Measurements from ENCODE around the gene NDUFB11.

Gene NDUFB11

GRCh38 chrX:47144626-47145394 is at the start of gene NDUFB11, which contains the start of gene RBM10:
TSS of gene NDUFB11 (minus strand) at chrX:47144702. CDS start at chrX:47144679, 23 bp downstream.
TSS of gene RBM10 (plus strand) at chrX:47145221. CDS start at chrX:47147482, 2,261 bp downstream.
- DNase-seq, result peak; percentile 84

DNA sequence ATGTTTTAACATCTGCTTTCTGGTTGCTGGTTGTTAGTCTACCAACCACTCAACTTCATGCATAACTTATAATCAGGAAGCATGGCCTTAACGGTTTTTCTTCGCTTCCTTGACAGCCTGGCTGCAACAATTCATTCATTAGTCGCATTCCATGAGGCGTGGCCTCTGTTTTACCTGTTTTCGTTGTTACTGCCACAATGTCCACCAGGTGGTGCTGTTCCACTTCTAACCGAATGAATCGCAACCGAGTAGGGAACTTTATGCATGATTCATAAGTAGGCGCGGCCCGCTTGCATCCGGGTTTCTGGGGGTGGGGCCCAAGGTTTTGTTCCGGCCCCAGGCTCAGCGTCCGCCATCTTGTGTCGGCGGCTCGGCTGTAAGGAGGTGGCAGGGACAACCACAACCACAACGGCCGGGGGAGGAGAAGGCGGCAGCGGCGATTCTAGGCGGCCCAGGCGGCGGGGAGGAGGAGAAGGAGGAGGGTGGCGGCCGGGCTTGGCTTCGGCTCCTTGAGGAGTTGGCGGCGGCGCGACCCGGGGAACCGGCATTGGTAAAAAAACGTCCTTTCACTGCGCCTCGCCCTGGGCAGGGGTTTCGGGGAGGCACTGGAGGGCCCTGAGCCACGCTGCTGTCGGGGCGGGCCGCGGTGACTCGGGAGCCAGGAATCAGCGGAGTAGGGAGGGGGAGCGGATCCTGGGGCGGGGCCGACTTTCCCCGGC is 49.1 kb upstream of the NDUFB11 start, which contains the start of gene UBA1:
Gene UBA1, plus strand, starts transcription at position 355 of the 719 bp plus-strand sequence. CDS start 4,974 bp downstream, outside the sequence.
- DNase-seq, result peak; percentile 90

- DNase-seq, result no peak
Observed at GRCh38 chrX:47191806-47192401, 47.4 kb upstream of the NDUFB11 start.

DNA sequence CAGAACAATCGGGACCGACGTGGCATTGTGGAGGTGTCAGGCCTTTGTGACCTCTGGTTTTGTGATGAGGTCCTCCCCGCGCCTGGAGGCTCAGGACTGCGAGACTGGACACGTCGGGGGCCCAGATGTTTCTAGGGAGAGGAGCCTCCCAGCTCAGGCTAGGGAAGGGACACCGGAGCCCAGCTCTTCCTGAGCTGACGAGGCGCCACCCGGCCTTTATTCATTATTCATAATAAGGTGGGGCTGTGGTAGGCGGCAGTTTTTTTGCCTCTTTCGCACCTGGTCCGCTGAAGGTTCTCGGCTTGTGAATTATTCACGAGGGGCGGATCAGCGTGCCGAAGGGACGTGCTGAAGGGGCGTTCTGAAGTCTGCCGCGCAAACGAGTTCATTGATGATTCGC is 46.8 kb upstream of the NDUFB11 start:
- no peak for DNase-seq

DNA sequence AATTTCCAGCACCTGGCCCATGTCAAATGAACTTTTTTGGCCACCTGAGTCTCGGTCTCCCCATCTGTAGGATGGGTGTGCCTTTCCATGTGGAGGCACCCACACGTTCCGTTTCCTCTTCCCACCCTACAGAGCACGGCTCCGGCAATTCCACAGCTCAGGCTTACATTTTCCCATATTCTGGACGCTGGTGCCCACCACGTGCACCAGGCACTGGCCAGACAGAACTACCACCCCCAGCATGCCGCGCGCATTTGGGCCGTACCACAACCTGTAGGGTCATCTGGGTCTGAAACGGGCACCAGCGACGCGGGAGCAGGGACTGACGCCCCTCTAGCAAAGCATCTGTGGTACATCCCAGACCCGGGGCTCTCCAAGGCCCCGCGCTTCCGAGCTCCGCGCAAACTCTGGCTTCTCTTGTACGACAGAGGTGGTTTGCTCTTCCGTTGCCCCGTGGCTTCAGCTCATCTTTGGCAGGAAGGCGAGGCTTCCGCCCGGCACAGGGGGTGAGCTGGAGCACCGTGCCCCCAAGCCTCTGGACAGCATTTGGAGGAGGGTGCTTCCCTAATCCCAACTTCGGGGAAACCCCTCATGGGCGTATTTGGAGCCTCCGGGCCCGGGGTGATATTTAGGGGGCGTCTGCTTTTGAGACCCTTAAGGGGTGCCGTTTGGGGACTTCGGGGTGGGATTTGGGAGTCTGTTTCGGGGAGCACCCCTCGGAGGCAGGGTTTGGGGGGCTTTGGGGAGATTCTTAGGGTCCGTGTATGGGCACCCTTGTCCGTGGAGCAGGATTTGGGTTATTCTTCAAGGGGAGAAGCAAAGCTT is 46.2 kb upstream of the NDUFB11 start:
- peak; percentile 86 for DNase-seq

- no peak for DNase-seq
Observed at GRCh38 chrX:47189906-47190305, 45.4 kb upstream of the NDUFB11 start.

DNA sequence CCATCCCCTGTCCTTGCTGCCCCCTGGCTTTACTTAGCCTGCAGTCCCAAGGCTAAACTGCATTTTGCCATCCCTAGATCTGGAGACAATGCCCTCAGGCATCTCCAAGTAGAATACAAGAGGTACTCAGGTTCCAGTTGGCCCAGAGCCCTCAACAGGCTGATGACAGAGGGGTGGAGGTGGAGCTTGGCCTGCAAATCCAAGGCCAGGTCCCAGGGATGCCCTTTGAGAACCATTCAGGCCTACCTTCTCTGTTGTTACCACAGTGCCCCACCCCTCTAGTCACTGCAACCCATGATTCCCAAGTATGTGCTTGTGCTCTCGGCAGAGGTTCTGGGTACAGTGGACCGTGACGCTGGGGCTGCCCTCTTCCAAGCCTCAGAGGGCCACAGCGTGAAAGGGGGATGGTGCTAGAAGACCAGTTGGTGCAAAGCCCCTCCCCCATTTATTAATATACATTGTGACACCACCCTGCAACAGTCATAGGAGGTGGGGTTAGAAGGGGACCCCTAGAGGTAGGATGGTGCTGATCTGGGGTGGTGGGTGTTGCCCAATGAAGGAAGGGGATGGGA is 42.7 kb upstream of the NDUFB11 start:
- no peak for DNase-seq

GRCh38 chrX:47186096-47186740 is 41.7 kb upstream of the NDUFB11 start:
- DNase-seq, result no peak

GRCh38 chrX:47185241-47185640 is 40.7 kb upstream of the NDUFB11 start:
- DNase-seq, result no peak

- DNase-seq, result no peak
Observed at GRCh38 chrX:47184486-47184885, 40.0 kb upstream of the NDUFB11 start.

DNA sequence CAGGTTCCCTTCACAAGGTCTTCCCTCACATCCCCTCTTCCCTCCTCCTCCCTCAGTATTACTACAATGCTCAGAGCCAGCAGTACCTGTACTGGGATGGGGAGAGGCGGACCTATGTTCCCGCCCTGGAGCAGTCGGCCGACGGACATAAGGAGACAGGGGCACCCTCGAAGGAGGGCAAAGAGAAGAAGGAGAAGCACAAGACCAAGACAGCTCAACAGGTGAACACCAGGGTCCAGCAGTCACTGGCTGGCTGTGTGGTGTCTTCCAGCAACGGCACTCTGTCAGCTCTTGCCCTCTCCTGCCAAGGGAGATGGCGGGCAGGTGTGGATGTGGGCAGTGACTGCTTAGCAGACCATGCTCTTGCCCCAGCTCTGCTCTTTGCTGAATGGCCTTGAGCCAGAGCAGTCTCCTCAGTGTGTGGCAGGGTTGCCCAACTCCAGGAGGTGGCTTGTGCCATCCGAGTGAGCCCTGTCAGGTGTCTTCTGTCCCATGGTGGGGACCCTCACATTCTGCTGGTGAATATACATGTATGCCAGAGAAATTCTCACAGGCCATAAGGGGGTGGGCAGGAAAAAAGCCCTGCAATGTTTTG is 37.7 kb upstream of the NDUFB11 start:
- DNase-seq, result no peak

GRCh38 chrX:47181301-47181700 is 36.8 kb upstream of the NDUFB11 start:
- no peak for DNase-seq

DNA sequence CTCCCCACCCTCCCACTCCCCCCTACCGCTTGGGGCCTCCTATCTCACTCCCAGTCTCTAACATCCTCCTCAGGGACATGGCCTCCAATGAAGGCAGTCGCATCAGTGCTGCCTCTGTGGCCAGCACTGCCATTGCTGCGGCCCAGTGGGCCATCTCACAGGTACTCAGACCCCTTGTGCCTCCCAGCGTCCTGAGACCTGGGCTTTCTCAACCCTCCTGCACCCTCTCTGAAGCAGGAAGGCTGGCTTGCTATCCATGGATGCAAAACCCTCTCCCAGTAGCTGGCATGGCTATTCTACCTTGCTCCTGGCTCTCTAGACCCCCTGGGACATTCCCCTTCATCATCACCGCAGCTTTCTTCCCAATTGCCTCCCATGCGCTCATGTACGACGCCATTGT is 35.8 kb upstream of the NDUFB11 start:
- no peak for DNase-seq

DNA sequence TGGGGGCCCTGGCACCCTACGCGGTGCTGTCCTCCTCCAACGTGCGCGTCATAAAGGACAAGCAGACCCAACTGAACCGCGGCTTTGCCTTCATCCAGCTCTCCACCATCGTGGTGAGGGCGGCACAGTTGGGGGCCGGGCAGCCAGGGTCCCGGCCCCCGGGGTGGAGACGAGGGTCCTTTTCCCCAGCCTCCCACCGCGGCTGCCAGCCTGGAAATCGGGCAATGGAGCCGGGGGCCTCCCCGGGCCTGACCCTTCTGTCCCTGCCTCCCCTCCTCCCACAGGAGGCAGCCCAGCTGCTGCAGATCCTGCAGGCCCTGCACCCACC is 35.4 kb upstream of the NDUFB11 start:
- no peak for DNase-seq

DNA sequence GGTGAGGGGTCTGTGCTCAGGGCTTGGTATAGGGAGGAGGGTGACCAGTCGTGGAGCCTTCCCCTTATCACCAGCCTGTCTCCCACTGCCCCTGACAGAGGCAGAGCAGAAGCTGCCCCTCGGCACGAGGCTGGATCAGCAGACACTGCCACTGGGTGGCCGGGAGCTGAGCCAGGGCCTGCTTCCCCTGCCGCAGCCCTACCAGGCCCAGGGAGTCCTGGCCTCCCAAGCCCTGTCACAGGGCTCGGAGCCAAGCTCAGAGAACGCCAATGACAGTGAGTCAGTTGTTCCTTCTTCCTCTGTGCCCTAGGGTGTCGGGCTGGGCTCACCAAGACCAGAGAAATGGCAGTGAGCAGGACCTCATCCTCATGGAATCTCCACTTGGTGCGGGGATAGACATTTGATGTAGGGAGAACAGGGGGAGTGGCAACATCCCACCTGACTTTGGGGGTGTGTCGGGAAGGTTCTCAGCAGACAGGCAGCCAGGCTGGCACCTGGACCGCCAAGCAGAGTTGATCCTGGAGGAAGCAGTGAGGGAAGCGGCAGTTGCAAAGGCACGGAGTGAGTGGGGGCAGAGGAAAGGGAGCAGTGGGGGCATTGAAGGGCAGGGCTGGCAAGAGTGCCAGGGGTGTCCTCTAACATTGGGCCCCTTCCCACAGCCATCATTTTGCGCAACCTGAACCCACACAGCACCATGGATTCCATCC is 34.9 kb upstream of the NDUFB11 start:
- DNase-seq, result no peak

DNA sequence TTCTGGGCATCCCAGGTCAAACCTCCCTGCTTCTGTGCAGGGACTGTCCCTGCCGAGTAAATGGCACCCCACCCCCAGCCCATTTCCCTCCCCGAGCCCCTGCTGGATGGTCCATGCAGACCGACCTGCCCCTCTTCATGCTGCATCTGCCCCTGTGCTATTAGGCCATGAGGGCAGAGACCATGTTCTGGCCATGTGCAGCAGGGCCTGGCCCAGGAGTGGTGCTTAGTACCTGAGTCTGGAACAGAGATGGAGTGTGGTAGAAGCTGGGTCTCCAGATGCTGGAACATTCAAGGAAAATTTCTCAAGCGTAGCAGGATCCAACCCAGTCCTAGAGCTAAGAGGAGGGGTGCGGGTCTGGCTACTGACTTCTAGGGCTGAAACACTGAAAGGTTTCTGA is 33.8 kb upstream of the NDUFB11 start:
- DNase-seq, result no peak

DNA sequence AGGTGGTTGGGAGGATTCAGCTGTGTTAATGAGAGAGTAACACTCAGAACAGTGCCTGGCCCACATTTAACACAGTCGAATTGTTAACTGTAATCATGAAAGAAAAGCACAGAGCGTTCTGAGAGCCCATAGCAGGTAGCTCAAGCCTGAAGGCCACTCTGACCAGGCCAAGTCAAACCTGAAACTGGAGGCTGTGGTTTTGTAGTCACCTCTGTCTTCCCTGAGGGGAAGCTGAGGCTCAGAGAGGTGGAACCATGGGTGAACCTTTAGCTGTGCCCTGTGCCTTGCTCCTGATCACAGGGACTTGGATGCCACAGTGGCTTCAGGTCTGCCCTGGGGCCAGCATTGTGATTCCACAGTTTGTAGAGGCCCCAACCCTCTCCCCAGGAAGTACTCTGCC is 32.6 kb upstream of the NDUFB11 start:
- DNase-seq, result no peak

GRCh38 chrX:47176101-47176740 is 31.7 kb upstream of the NDUFB11 start:
- no peak for DNase-seq

GRCh38 chrX:47175588-47175980 is 31.1 kb upstream of the NDUFB11 start:
- no peak for DNase-seq

GRCh38 chrX:47174846-47175587 is 30.5 kb upstream of the NDUFB11 start:
- no peak for DNase-seq

All from NCI-H2081 treated with DMSO at 0.1 percent for 48 hours (cell line).